ENCODE measurements around the gene APOLD1.
"Not testable (repeated sequence)": the region's sequence is repeated elsewhere in the genome, so short reads cannot be mapped to it uniquely, and the experiment has no call there.

Gene APOLD1, protein sequence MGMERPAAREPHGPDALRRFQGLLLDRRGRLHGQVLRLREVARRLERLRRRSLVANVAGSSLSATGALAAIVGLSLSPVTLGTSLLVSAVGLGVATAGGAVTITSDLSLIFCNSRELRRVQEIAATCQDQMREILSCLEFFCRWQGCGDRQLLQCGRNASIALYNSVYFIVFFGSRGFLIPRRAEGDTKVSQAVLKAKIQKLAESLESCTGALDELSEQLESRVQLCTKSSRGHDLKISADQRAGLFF

GRCh38 chr12:12784911-12785814 is at the start of gene APOLD1:
Gene APOLD1 (plus strand): TSS chr12:12785659. CDS start chr12:12785692, 33 bp downstream.
- peak within 1 kb of the TSS; percentile 64 for H3K4me3 ChIP-seq (ENCODE audit: low read depth, low read length)

DNA sequence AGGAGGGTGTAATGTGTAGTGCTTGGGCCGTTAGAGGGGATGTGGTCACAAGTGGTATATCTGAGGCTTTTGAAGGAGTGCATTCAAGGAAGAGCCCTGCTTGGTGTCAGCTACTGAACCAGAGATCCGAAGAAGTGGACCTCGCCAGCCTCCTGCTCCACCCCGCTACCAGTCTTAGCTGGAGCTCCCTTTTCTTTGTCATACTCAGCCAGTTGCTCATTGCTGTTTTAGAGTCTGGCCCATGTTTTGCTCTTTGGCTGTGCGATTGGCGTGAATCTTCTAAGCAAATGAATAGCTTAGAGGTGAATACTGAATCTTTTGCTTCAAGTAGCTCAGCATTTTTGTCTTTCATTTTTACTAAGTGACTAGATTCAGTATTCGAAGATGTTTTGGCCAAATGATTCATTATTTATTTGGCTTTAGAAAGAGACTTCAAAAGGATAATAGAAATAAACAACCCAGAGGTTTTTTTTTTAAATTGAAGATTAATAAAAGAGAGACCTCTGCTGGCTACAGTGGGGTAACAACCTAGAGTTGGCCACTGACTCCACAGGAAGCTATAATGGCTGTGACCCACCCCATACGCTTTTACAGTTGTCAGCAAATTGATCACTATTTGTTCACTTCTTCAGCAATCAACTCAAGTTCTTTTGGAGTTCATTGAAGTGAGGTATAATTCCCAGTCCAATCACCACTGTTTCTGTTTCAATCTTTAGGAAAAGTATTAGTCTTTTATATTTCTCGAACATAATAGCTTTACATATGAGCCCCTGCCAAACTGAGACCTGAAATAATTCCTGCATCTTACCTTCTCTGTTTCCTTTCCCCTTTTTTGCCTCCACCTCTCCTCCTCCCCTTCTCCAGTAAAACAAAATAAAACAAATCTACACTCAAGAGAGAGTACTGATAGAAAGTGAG is 48.4 kb upstream of the APOLD1 start:
- TF ChIP-seq CTCF (IDR thresholded peaks at IDR 0.05; ENCODE audit: borderline replicate concordance, insufficient read depth, low read depth, low read length) = peak; percentile 52
- H3K4me3 ChIP-seq (ENCODE audit: low read depth, low read length) = peak overlapping the region; percentile 12

More at GRCh38 chr12:12784911-12785814, at the start of gene APOLD1:
- no peak for TF ChIP-seq CTCF (IDR thresholded peaks at IDR 0.05; ENCODE audit: borderline replicate concordance, insufficient read depth, low read depth, low read length)

- not testable (repeated sequence) for H3K4me3 ChIP-seq (ENCODE audit: low read depth, low read length)
Measured at GRCh38 chr12:12738152-12738551, 47.3 kb upstream of the APOLD1 start.

- H3K4me3 ChIP-seq (ENCODE audit: low read depth, low read length) = no peak overlapping the region
Measured at GRCh38 chr12:12741660-12742059, 43.8 kb upstream of the APOLD1 start.

DNA sequence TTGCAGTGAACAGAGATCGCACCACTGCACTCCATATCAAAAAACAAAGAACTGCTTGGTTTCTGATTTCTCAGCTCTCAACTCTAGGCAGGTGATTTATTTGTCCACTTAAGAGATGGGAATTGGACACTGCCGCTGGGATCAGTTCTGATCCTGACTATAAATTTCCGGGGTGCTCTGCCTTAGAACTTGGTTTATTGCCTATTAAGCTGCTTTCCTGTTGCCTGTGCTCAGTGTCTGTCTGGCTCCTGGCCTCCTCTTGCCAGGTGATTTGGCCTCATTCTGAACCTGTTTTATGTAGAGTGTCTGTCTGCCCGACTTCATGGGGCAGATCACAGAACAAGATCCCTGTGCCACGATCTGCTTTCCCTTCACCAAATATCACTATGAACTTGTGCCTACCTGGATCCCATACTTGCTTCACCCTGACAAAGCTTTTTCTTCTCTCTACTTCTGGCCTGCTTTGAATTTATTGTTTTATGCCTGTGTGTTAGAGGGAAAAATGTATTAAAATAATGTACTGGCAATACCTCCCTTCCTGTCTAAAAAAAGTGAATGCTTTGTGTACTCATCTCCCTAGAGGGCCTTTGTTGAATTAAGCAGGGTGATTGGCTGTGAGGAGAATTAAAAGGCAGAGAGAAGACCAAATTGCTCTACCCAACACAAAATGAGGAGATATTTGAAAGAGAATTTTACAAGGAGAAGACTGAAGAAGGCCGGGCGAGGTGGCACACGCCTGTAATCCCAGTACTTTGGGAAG is 40.7 kb upstream of the APOLD1 start:
- no peak for TF ChIP-seq CTCF (IDR thresholded peaks at IDR 0.05; ENCODE audit: borderline replicate concordance, insufficient read depth, low read depth, low read length)
- H3K4me3 ChIP-seq (ENCODE audit: low read depth, low read length) = no peak overlapping the region

More at GRCh38 chr12:12741660-12742059, 43.8 kb upstream of the APOLD1 start:
- no peak for TF ChIP-seq CTCF (IDR thresholded peaks at IDR 0.05; ENCODE audit: borderline replicate concordance, insufficient read depth, low read depth, low read length)

- no peak for TF ChIP-seq CTCF (IDR thresholded peaks at IDR 0.05; ENCODE audit: borderline replicate concordance, insufficient read depth, low read depth, low read length)
Measured at GRCh38 chr12:12745576-12746211, 39.8 kb upstream of the APOLD1 start.

More at GRCh38 chr12:12745576-12746211, 39.8 kb upstream of the APOLD1 start:
- H3K4me3 ChIP-seq (ENCODE audit: low read depth, low read length) = no peak overlapping the region

Data from GM12875 (cell line).